Activated CD4-positive, alpha-beta T cell treated with anti-CD3 and anti-CD28 coated beads, Interleukin-2, amount 50 U/mL, for 24 hours (primary cell): ENCODE results near the gene PIAS4.

Experiments used
- DNase-seq, 2 donors: peaks; one replicate each; pipeline ENCODE4 v3.0.0-alpha.2; 2020; ENCODE audit warnings: low read depth in 1 of 2, low spot score in 1 of 2

Gene PIAS4

DNA sequence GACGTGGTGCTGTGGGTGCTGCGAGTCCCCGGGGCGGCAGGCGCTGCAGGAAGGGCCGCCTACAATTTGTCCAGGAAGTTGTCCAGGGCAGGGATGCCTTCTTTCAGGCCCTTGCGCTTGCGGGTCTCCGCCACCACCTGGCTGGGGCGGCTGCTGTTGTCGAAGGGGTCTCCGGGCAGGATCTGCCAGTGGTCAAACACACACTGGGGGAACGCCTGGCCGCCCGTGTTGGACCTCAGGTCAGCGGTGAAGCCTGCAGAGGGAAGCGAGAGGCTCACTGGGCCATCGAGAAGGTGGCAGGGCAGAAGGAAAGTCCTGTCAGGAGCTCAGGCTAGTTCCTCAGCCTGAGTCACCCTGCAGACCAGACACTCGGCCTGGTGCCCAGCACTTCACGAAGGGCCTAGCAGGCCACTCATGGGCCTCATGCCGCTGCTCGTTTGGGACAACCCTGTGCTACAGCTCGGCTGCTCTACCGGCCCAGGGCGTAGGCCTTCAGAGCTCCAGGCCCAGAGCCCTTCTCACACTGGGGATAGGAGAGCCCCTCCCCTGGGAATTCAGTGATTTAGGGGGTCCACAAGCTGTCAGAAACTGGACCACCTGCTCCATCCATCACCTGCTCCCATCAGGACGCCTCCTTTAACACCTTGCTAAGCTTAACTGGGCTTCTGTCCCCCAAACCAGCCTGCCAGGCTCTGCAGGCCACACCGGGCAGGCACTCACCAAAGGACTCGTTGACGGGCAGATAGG is 30.9 kb upstream of the PIAS4 start:
- DNase-seq = no peak

- no peak for DNase-seq
Observed at GRCh38 chr19:3977242-3978143, 30.0 kb upstream of the PIAS4 start.

DNA sequence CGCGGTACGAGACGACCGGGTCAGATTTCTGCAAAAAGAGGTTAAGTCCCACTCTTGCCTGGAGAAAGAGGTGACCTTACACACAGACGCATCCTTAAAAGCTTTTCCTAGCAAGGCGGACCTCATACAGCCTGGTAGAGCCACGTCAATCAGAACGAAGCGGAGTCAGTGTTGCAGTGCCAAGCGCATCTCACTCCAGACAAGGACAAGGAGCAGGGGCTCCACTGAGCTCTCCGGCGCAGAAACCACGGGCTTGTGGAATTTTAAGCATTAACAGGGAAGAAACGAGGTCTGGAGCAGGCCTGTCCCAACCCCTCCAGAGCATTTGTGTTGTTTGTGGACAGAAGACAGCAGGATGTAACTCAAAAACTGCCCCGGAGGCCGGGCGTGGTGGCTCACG is 29.4 kb upstream of the PIAS4 start:
- DNase-seq = no peak

DNA sequence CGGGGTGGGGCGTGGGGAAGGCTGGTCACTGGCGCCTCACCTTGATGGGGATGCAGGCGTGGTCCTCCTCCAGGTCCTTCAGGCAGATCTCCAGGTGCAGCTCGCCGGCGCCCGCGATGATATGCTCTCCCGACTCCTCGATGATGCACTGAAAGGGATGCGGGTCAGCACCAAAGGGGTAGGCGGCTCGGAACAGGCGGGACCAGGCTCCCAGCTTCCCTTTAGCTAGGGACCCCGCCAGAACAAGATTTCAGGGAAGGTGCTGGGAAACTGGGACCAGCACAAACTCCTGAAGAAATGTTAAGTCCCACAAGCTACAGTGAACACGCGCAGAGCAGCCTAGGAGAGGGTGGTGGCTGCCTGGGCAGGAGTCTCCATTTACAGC is 28.3 kb upstream of the PIAS4 start:
- no peak for DNase-seq

- no peak for DNase-seq
Observed at GRCh38 chr19:3979674-3980352, 27.7 kb upstream of the PIAS4 start.

- DNase-seq = no peak
Observed at GRCh38 chr19:3980353-3981251, 26.9 kb upstream of the PIAS4 start.

DNA sequence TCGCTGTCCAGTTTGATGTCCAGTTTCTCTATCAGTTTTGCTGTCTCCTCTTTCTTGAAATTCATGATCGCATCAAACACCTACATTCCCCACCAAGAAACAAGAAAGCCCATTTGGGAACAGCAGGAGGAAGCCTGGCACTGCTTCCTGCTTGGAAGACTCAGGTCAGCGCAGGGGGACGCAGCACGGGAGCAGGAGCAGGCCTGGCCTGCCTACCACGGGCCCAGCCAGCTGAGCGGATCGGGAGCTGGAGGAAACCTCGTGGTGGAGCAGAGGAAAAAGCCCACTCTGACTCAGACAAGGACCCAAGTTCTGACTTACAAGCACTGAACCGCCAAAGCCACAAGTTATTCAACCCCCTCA is 26.2 kb upstream of the PIAS4 start:
- DNase-seq = no peak

- DNase-seq = no peak
Observed at GRCh38 chr19:3981736-3982681, 25.5 kb upstream of the PIAS4 start.

- no peak for DNase-seq
Observed at GRCh38 chr19:3982701-3983541, 24.6 kb upstream of the PIAS4 start.

- no peak for DNase-seq
Observed at GRCh38 chr19:3983542-3983914, 24.0 kb upstream of the PIAS4 start.

DNA sequence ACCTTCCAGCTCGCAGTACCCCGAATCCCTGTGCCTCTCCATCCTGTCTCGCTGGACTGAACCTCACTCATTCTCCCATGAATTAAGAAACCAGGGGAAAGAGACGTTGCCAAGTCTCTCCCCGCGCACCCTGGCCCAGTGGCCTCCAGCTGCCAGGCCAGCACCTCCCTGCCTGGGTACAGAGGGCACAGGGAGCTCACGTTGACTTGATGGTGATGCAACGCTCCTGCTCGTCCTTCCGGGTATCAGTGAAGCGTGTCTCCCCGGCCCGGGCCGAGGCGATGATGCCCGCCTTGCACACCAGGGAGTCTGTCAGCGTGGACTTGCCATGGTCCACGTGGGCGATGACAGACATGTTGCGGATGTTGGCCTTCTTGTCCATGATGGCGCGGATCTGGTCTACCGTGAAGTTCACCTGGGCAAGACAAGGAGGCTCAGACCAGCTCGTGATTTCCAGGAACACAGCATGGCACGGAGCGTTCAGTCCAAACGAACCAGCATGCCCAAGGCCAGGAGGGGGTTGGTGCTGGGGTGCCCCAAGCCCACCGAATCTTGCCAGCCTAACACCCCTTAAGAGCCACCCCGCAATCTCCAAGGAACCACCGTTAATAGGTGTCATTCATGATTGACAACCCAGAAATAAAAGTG is 23.5 kb upstream of the PIAS4 start:
- no peak for DNase-seq

DNA sequence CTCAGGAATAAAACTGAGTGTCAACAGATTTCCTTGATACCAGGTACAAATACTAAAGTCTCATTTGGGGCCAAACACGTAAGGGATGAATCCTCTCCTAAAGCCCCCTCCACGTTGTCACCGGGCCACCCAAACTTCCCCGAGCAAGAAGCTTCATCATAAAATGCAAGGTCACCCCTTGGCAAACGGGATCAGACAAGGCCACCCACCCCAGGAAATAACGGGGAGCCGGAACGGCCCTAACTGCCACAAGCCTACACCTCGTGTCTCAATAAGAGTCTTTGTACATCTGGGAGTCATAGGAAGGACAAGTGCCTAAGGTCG is 23.0 kb upstream of the PIAS4 start:
- DNase-seq = no peak

GRCh38 chr19:3984908-3985642 is 22.5 kb upstream of the PIAS4 start, which contains the start of gene EEF2:
Gene EEF2 (minus strand): TSS chr19:3985463. CDS start chr19:3985380, 83 bp downstream.
- DNase-seq = peak; percentile 85 to 89

GRCh38 chr19:3985643-3986259 is 21.8 kb upstream of the PIAS4 start:
- no peak for DNase-seq

DNA sequence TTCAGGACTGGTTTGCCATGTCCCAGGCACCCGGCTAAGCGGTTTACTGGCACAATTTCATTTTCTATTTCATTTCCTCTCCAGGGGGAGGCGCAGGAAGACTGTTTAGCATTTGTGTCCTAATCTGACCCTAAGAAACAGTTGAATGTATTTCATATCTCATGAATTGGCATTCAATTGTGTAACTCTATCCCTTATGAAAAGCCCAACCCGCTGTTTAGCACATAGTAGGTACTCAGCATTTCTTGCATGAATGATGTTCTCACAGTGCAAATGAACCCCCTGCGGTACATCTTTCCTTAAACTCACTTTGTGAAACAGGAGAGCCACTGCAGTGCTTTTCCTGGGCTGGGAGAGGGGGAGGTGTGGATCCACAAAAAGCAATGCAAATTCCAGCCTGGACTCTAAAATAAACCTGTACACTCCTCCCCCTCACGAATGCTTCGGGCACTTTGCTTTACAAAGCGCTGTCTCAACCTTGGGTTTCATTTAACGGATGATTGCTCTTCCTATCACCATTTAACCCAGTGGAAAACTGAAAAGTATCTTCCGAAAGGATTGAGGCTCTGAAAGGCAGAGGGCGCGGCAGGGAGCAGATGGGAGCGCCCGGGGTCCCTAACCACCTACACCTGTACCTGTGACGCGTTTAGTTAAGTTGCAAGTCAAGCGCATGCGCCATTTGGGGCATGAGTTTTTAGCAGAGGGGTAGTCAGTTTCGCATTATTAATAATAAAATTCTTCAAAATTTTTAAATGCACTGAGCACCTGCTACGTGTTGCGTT is 21.1 kb upstream of the PIAS4 start:
- DNase-seq = no peak

- peak; percentile 71 to 77 for DNase-seq
Observed at GRCh38 chr19:3987619-3988371, 19.7 kb upstream of the PIAS4 start.
